ENCODE data around the gene S100A9.
"Not testable (repeated sequence)": the region's sequence is repeated elsewhere in the genome, so short reads cannot be mapped to it uniquely, and the experiment has no call there.

The S100A9 gene

GRCh38 chr1:153357853-153358690 lies at the start of gene S100A9:
Gene S100A9 (plus strand): TSS chr1:153357854. CDS start chr1:153358284, 430 bp downstream.
- DNase-seq (ENCODE audit: low spot score): no peak
- no peak for TF ChIP-seq CTCF (IDR thresholded peaks at IDR 0.05; ENCODE audit: extremely low read depth, insufficient read depth, missing control alignments)
- in situ Hi-C loops (cut with MboI; ENCODE audit: low pct_unique_long_range_greater_than_20kb, low sequenced_read_pairs, unreplicated experiment): no loop called here

- in situ Hi-C loops (cut with MboI; ENCODE audit: low pct_unique_long_range_greater_than_20kb, low sequenced_read_pairs, unreplicated experiment): no loop called here
- DNase-seq (ENCODE audit: low spot score): no peak
- TF ChIP-seq CTCF (IDR thresholded peaks at IDR 0.05; ENCODE audit: extremely low read depth, insufficient read depth, missing control alignments): no peak
These were observed 49.1 kb upstream of the S100A9 start for GRCh38 chr1:153308540-153308939.

- no peak for TF ChIP-seq CTCF (IDR thresholded peaks at IDR 0.05; ENCODE audit: extremely low read depth, insufficient read depth, missing control alignments)
- in situ Hi-C loops (cut with MboI; ENCODE audit: low pct_unique_long_range_greater_than_20kb, low sequenced_read_pairs, unreplicated experiment): no loop called here
- no peak for DNase-seq (ENCODE audit: low spot score)
These were observed 48.2 kb upstream of the S100A9 start for GRCh38 chr1:153309441-153309840.

GRCh38 chr1:153310526-153310925 lies 47.1 kb upstream of the S100A9 start:
- no peak for TF ChIP-seq CTCF (IDR thresholded peaks at IDR 0.05; ENCODE audit: extremely low read depth, insufficient read depth, missing control alignments)
- in situ Hi-C loops (cut with MboI; ENCODE audit: low pct_unique_long_range_greater_than_20kb, low sequenced_read_pairs, unreplicated experiment): no loop called here
- no peak for DNase-seq (ENCODE audit: low spot score)

- no peak for DNase-seq (ENCODE audit: low spot score)
- in situ Hi-C loops (cut with MboI; ENCODE audit: low pct_unique_long_range_greater_than_20kb, low sequenced_read_pairs, unreplicated experiment): no loop called here
- TF ChIP-seq CTCF (IDR thresholded peaks at IDR 0.05; ENCODE audit: extremely low read depth, insufficient read depth, missing control alignments): no peak
These were observed 45.0 kb upstream of the S100A9 start, which contains the start of gene PGLYRP3 for GRCh38 chr1:153312570-153313186. Gene PGLYRP3 (minus strand): TSS chr1:153312952. CDS start chr1:153310665, 2,287 bp downstream.

GRCh38 chr1:153313288-153313687 lies 44.4 kb upstream of the S100A9 start:
- in situ Hi-C loops (cut with MboI; ENCODE audit: low pct_unique_long_range_greater_than_20kb, low sequenced_read_pairs, unreplicated experiment): no loop called here
- TF ChIP-seq CTCF (IDR thresholded peaks at IDR 0.05; ENCODE audit: extremely low read depth, insufficient read depth, missing control alignments): no peak
- no peak for DNase-seq (ENCODE audit: low spot score)

GRCh38 chr1:153314388-153314787 lies 43.3 kb upstream of the S100A9 start:
- in situ Hi-C loops (cut with MboI; ENCODE audit: low pct_unique_long_range_greater_than_20kb, low sequenced_read_pairs, unreplicated experiment): not testable (repeated sequence)

GRCh38 chr1:153316013-153316412 lies 41.6 kb upstream of the S100A9 start:
- not testable (repeated sequence) for DNase-seq (ENCODE audit: low spot score)

More at GRCh38 chr1:153314388-153314787, 43.3 kb upstream of the S100A9 start:
- DNase-seq (ENCODE audit: low spot score): not testable (repeated sequence)

GRCh38 chr1:153318145-153318544 lies 39.5 kb upstream of the S100A9 start:
- in situ Hi-C loops (cut with MboI; ENCODE audit: low pct_unique_long_range_greater_than_20kb, low sequenced_read_pairs, unreplicated experiment): not testable (repeated sequence)

More at GRCh38 chr1:153316013-153316412, 41.6 kb upstream of the S100A9 start:
- in situ Hi-C loops (cut with MboI; ENCODE audit: low pct_unique_long_range_greater_than_20kb, low sequenced_read_pairs, unreplicated experiment): not testable (repeated sequence)

More at GRCh38 chr1:153318145-153318544, 39.5 kb upstream of the S100A9 start:
- not testable (repeated sequence) for DNase-seq (ENCODE audit: low spot score)
